GM12873 (cell line): ENCODE measurements around the gene TMEM139.
A peak's percentile ranks its signal among the peaks of the same experiment; 100 is the strongest.

ENCODE experiments used
- TF ChIP-seq, protein P1 (sequence below): IDR thresholded peaks from 2 replicates; pipeline ENCODE4 v1.5.1; 2012; ENCODE audit warnings: low read depth, mild to moderate bottlenecking, moderate library complexity, low read length, control low read depth; ENCODE audit not compliant: insufficient read depth; ENCODE audit errors: missing control alignments

The TMEM139 gene

DNA sequence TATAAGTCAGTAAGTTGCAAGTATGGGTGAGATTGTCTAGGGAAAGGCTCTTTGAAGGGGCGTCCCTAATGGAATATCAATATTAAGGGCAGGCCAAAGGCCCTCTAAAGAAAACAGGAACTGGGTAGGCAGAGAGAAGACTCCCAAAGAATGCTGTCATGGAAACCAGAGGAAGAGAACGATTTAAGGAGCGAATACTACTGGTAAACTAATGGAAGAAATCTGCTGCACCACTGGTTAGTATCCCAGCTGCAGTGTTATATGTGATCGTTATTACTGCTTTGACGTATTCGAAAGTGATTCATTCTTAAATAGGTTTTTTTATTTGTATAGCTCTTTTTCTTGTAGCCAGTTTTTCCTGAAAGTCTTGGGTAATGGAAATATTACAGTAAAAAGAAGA, 4.7 kb downstream of the TMEM139 start:
- TF ChIP-seq, protein P1, sequence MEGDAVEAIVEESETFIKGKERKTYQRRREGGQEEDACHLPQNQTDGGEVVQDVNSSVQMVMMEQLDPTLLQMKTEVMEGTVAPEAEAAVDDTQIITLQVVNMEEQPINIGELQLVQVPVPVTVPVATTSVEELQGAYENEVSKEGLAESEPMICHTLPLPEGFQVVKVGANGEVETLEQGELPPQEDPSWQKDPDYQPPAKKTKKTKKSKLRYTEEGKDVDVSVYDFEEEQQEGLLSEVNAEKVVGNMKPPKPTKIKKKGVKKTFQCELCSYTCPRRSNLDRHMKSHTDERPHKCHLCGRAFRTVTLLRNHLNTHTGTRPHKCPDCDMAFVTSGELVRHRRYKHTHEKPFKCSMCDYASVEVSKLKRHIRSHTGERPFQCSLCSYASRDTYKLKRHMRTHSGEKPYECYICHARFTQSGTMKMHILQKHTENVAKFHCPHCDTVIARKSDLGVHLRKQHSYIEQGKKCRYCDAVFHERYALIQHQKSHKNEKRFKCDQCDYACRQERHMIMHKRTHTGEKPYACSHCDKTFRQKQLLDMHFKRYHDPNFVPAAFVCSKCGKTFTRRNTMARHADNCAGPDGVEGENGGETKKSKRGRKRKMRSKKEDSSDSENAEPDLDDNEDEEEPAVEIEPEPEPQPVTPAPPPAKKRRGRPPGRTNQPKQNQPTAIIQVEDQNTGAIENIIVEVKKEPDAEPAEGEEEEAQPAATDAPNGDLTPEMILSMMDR = no peak

DNA sequence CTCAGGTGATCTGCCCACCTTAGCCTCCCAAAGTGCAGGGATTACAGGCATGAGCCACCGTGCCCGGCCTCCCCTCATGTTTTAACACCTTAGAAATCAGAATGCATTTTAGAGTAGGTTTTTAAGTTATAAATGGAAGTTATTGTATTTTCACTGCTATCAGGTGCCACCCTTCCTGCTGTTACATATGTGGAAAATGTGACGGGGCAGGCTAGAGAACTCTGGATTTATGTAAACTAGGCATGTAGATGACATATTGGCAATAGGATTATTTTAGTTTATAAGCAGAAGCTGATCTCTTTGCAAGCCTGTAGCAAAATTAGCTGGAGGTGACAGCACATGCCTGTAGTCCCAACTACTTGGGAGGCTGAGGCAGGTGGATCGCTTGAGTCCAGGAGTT, 5.5 kb downstream of the TMEM139 start:
- TF ChIP-seq, protein P1 = no peak

DNA sequence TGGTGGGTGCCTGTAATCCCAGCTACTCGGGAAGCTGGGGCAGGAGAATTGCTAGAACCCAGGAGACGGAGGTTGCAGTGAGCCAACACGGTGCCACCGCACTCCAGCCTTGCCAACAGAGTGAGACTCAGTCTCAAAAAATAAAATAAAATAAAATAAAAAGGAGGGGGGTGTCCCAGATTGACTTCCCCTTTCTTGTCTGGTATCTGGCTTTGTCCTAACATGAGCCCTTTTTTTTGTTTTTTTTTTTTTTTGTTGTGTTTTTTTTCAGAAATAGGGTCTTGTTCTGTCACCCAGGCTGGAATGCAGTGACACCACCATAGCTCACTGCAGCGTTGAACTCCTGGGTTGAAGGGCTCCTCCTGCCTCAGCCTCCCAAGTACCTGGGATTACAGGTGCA, 8.1 kb downstream of the TMEM139 start:
- TF ChIP-seq, protein P1 = no peak

DNA sequence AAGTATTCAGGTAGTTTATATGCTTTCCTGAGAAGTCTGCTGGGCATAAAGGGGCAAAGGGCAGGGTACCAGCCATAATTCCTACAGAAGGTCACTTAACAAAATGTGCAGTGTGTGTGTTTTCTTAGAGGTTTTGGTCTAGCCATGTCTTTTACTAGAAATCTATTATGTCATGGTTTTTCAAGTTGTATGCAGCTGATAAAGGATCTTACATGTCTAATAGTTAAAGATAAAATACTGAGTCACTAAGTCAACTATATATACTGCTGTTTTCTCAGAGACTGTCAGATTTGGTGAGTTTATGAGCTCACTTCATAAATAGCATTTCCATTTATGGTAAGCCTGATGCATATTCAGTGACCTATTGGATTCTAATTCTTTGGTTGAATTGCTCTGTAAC, 11.1 kb downstream of the TMEM139 start:
- TF ChIP-seq, protein P1 = no peak

DNA sequence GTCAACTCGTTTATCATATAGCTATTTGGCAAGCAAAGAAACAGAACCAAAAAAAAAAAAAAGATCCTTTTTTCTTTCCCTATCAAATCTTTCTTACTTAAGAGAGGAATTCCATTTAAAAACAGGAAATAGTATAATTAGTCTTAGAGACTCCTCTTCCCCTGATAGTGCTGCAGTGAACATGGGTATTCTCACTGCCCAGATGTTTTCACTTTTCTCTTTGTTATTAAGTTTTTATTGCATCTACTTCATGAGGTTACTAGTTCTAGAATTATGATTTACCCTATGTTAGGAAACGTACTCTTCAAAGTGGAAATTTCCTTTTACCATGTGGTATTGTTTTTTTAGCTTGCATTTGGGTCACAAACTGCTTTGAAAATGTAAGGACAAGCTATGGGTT, 11.9 kb downstream of the TMEM139 start:
- TF ChIP-seq, protein P1 = no peak

DNA sequence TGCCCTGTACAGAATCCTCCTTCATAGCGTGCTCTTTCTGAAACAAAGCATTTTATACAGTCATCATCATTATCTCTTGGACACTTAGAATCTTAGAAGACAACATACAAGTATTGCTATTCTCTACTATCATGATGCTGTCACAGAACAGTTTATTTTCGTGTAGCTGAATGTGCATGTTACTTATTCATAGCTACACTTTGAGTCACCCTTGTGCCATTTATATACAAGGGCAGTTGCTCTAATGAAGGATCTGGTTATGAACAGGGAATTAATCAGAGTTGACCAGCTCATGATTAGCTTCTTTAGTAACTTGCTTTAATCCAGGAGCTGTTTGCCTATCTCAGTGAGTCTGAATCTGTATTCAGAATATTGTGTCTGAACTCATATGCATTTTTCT, 14.6 kb downstream of the TMEM139 start:
- TF ChIP-seq, protein P1 = no peak

DNA sequence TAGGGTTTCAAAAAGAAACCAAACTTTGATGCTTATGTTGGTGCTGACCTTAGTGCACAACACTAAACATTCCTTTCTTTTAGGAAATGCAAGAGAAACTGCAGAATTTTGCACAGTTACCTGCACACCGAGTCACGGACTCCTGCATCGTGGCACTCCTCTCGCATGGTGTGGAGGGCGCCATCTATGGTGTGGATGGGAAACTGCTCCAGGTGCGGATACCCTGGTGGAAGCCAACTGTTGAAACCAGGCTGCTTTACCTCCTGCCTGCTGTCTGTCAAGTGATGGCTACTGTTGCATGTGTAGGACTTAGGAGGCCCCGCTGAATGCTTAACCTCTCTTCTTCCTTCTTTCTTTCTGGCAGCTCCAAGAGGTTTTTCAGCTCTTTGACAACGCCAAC, 15.1 kb downstream of the TMEM139 start:
- TF ChIP-seq, protein P1 = peak; percentile 77
